Measurements from ENCODE around the gene RFNG. TPM values are rescaled to one million over a fixed set of nuclear protein-coding genes. Genes with fewer than 3 reads are reported as not detected.

RFNG gene
- total and polyA plus RNA-seq, 2 of the 13 experiments (the other 11 are each of a cell fraction or from before 2014, with no cell fraction given) = 61.4 to 64.0 TPM

DNA sequence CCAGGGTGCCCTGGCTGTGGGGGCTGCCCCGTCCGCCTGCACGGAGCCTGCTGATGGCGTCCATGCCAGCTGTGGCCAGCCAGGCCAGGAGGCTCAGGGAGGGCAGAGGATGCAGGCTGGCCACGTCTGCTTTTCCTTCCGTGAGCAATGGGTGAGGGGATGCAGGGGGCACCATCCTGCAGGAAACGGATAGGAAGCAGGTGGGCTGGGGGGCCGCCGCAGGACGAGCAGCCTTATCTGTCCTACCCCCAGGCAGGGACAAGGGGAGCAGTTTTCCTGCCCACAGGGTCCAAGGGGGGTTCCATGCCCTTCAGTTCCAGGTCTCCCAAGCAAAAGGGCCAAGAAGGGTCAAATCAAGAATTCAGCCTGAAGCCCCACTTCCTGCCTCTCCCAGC, 7.2 kb upstream of the RFNG start (continued):
- TF ChIP-seq, protein P1, sequence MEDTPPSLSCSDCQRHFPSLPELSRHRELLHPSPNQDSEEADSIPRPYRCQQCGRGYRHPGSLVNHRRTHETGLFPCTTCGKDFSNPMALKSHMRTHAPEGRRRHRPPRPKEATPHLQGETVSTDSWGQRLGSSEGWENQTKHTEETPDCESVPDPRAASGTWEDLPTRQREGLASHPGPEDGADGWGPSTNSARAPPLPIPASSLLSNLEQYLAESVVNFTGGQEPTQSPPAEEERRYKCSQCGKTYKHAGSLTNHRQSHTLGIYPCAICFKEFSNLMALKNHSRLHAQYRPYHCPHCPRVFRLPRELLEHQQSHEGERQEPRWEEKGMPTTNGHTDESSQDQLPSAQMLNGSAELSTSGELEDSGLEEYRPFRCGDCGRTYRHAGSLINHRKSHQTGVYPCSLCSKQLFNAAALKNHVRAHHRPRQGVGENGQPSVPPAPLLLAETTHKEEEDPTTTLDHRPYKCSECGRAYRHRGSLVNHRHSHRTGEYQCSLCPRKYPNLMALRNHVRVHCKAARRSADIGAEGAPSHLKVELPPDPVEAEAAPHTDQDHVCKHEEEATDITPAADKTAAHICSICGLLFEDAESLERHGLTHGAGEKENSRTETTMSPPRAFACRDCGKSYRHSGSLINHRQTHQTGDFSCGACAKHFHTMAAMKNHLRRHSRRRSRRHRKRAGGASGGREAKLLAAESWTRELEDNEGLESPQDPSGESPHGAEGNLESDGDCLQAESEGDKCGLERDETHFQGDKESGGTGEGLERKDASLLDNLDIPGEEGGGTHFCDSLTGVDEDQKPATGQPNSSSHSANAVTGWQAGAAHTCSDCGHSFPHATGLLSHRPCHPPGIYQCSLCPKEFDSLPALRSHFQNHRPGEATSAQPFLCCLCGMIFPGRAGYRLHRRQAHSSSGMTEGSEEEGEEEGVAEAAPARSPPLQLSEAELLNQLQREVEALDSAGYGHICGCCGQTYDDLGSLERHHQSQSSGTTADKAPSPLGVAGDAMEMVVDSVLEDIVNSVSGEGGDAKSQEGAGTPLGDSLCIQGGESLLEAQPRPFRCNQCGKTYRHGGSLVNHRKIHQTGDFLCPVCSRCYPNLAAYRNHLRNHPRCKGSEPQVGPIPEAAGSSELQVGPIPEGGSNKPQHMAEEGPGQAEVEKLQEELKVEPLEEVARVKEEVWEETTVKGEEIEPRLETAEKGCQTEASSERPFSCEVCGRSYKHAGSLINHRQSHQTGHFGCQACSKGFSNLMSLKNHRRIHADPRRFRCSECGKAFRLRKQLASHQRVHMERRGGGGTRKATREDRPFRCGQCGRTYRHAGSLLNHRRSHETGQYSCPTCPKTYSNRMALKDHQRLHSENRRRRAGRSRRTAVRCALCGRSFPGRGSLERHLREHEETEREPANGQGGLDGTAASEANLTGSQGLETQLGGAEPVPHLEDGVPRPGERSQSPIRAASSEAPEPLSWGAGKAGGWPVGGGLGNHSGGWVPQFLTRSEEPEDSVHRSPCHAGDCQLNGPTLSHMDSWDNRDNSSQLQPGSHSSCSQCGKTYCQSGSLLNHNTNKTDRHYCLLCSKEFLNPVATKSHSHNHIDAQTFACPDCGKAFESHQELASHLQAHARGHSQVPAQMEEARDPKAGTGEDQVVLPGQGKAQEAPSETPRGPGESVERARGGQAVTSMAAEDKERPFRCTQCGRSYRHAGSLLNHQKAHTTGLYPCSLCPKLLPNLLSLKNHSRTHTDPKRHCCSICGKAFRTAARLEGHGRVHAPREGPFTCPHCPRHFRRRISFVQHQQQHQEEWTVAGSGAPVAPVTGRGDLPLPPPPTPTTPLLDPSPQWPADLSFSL (CRISPR knock-in tag; IDR thresholded peaks at IDR 0.05) = no peak
- TF ChIP-seq ZNF816 (CRISPR knock-in tag; IDR thresholded peaks at IDR 0.05; ENCODE audit: borderline replicate concordance) = no peak
- no peak for TF ChIP-seq SMAD9 (CRISPR knock-in tag; IDR thresholded peaks at IDR 0.05)
- TF ChIP-seq, protein P2, sequence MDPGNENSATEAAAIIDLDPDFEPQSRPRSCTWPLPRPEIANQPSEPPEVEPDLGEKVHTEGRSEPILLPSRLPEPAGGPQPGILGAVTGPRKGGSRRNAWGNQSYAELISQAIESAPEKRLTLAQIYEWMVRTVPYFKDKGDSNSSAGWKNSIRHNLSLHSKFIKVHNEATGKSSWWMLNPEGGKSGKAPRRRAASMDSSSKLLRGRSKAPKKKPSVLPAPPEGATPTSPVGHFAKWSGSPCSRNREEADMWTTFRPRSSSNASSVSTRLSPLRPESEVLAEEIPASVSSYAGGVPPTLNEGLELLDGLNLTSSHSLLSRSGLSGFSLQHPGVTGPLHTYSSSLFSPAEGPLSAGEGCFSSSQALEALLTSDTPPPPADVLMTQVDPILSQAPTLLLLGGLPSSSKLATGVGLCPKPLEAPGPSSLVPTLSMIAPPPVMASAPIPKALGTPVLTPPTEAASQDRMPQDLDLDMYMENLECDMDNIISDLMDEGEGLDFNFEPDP (CRISPR knock-in tag; conservative IDR thresholded peaks at IDR 0.05) = 0 out of 2 replicates have a peak, but pooled peaks have one; percentile 56
- TF ChIP-seq SPEN (CRISPR knock-in tag; IDR thresholded peaks at IDR 0.05; ENCODE audit: low read depth) = no peak
- TF ChIP-seq, protein P3, sequence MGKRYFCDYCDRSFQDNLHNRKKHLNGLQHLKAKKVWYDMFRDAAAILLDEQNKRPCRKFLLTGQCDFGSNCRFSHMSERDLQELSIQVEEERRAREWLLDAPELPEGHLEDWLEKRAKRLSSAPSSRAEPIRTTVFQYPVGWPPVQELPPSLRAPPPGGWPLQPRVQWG (CRISPR knock-in tag; IDR thresholded peaks at IDR 0.05; ENCODE audit: borderline replicate concordance, low read depth) = no peak
- no peak for TF ChIP-seq NFKBIZ (CRISPR knock-in tag; IDR thresholded peaks at IDR 0.05)
- peak; percentile 90 for TF ChIP-seq RBM22 (optimal IDR thresholded peaks at IDR 0.05; ENCODE audit: low read length)
- TF ChIP-seq RBFOX2 (IDR thresholded peaks at IDR 0.05; ENCODE audit: low read depth, low read length) = peak; percentile 53
- no peak for TF ChIP-seq ZNF709 (CRISPR knock-in tag; IDR thresholded peaks at IDR 0.05)
- TF ChIP-seq RAD51 (IDR thresholded peaks at IDR 0.05; ENCODE audit: borderline replicate concordance) = no peak
- no peak for TF ChIP-seq GABPA (IDR thresholded peaks at IDR 0.05; ENCODE audit: low read depth, low read length)
- TF ChIP-seq GABPA (CRISPR knock-in tag; IDR thresholded peaks at IDR 0.05; ENCODE audit: low read depth) = no peak
- no peak for TF ChIP-seq PHF5A (CRISPR knock-in tag; IDR thresholded peaks at IDR 0.05; ENCODE audit: low read depth, unreplicated experiment)
- TF ChIP-seq, protein P4, sequence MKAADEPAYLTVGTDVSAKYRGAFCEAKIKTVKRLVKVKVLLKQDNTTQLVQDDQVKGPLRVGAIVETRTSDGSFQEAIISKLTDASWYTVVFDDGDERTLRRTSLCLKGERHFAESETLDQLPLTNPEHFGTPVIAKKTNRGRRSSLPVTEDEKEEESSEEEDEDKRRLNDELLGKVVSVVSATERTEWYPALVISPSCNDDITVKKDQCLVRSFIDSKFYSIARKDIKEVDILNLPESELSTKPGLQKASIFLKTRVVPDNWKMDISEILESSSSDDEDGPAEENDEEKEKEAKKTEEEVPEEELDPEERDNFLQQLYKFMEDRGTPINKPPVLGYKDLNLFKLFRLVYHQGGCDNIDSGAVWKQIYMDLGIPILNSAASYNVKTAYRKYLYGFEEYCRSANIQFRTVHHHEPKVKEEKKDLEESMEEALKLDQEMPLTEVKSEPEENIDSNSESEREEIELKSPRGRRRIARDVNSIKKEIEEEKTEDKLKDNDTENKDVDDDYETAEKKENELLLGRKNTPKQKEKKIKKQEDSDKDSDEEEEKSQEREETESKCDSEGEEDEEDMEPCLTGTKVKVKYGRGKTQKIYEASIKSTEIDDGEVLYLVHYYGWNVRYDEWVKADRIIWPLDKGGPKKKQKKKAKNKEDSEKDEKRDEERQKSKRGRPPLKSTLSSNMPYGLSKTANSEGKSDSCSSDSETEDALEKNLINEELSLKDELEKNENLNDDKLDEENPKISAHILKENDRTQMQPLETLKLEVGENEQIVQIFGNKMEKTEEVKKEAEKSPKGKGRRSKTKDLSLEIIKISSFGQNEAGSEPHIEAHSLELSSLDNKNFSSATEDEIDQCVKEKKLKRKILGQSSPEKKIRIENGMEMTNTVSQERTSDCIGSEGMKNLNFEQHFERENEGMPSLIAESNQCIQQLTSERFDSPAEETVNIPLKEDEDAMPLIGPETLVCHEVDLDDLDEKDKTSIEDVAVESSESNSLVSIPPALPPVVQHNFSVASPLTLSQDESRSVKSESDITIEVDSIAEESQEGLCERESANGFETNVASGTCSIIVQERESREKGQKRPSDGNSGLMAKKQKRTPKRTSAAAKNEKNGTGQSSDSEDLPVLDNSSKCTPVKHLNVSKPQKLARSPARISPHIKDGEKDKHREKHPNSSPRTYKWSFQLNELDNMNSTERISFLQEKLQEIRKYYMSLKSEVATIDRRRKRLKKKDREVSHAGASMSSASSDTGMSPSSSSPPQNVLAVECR (CRISPR knock-in tag; IDR thresholded peaks at IDR 0.05; ENCODE audit: borderline replicate concordance) = peak; percentile 21; the same call in 1 of the 2 replicates
- TF ChIP-seq MBNL3 (CRISPR knock-in tag; conservative IDR thresholded peaks at IDR 0.05) = no peak
- TF ChIP-seq, protein P5, sequence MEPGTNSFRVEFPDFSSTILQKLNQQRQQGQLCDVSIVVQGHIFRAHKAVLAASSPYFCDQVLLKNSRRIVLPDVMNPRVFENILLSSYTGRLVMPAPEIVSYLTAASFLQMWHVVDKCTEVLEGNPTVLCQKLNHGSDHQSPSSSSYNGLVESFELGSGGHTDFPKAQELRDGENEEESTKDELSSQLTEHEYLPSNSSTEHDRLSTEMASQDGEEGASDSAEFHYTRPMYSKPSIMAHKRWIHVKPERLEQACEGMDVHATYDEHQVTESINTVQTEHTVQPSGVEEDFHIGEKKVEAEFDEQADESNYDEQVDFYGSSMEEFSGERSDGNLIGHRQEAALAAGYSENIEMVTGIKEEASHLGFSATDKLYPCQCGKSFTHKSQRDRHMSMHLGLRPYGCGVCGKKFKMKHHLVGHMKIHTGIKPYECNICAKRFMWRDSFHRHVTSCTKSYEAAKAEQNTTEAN (CRISPR knock-in tag; conservative IDR thresholded peaks at IDR 0.05) = no peak
